Activated CD8-positive, alpha-beta T cell treated with anti-CD3 and anti-CD28 coated beads for 36 hours (primary cell): ENCODE measurements around the gene AOAH. TPM values are rescaled to one million over a fixed set of nuclear protein-coding genes. Genes with fewer than 3 reads are reported as not detected.

ENCODE experiments used
- ATAC-seq: fragments of 200-7000 bp; cut with Tn5 transposase; one replicate; pipeline ENCODE4 v1.10.0; 2021; ENCODE audit warnings: mild to moderate bottlenecking, moderate library complexity
- CTCF ChIA-PET: fragments of 350-600 bp; sonication (Branson Sonifier 250); formaldehyde crosslinking; loops from one replicate; lab custom pipeline; 2021; ENCODE audit warnings: antibody characterized with exemption; lab: Charles Lee
- POLR2A ChIA-PET: fragments of 350-600 bp; sonication (Branson Sonifier 250); formaldehyde crosslinking; loops from one replicate; lab custom pipeline; 2021; ENCODE audit warnings: antibody characterized with exemption; lab: Charles Lee
- DNase-seq: peaks from one replicate; pipeline ENCODE4 v3.0.0-alpha.2; 2020
- H3K27ac Mint-ChIP-seq: one replicate; pipeline ENCODE4 v1.8.0; 2021; ENCODE audit warnings: mild to moderate bottlenecking, mixed read lengths
- H3K27me3 Mint-ChIP-seq: one replicate; pipeline ENCODE4 v1.8.0; 2021; ENCODE audit warnings: mixed read lengths
- H3K36me3 Mint-ChIP-seq: one replicate; pipeline ENCODE4 v1.8.0; 2021; ENCODE audit warnings: low read depth, mixed read lengths
- H3K4me1 Mint-ChIP-seq: one replicate; pipeline ENCODE4 v1.8.0; 2021; ENCODE audit warnings: low read depth, mixed read lengths
- H3K4me3 Mint-ChIP-seq: one replicate; pipeline ENCODE4 v1.8.0; 2021; ENCODE audit warnings: mild to moderate bottlenecking, moderate library complexity, mixed read lengths
- H3K9me3 Mint-ChIP-seq: one replicate; pipeline ENCODE4 v1.8.0; 2021; ENCODE audit warnings: mixed read lengths
- intact Hi-C: fragments of 100-400 bp; cut with micrococcal nuclease; formaldehyde crosslinking; loops from one replicate; pipeline ENCODE4 v1.10.0; 2022
- total RNA-seq, 2 experiments: library from RNA; stranded (reverse); gene quantifications; one replicate each; pipeline ENCODE4 v1.2.3, GENCODE V29; 2021
- TF ChIP-seq, protein P1 (sequence below): fragments of 200-600 bp; IDR thresholded peaks from one replicate; pipeline ENCODE4 v1.8.0; 2022; ENCODE audit warnings: antibody characterized with exemption, mild to moderate bottlenecking

Gene AOAH
- total RNA-seq, 2 experiments from 2014 or later = 10.4 to 17.1 TPM

- H3K36me3 Mint-ChIP-seq = peaks cover 5% of the 10 kb centered on the region
- H3K27ac Mint-ChIP-seq = no peak overlapping the region
- H3K4me3 Mint-ChIP-seq = no peak overlapping the region
- peaks cover 17% of the 10 kb centered on the region for H3K4me1 Mint-ChIP-seq
- DNase-seq (no peak), ATAC-seq (peak; percentile 79)
- ChIA-PET CTCF (interaction anchor here (1.5 to 1.6 kb wide), 2 partner anchors 21 to 671 kb away, joined by 3 to 4 read pairs; no protein-coding TSS in a partner anchor), POLR2A (interaction anchor here (1.0 kb wide), 1 partner anchor 19 kb away, joined by 3 read pairs; no protein-coding TSS in a partner anchor)
- no peaks in the 10 kb centered on the region for H3K27me3 Mint-ChIP-seq
- no peaks in the 10 kb centered on the region for H3K9me3 Mint-ChIP-seq
- intact Hi-C loops = no loop called here
- TF ChIP-seq, protein P1, sequence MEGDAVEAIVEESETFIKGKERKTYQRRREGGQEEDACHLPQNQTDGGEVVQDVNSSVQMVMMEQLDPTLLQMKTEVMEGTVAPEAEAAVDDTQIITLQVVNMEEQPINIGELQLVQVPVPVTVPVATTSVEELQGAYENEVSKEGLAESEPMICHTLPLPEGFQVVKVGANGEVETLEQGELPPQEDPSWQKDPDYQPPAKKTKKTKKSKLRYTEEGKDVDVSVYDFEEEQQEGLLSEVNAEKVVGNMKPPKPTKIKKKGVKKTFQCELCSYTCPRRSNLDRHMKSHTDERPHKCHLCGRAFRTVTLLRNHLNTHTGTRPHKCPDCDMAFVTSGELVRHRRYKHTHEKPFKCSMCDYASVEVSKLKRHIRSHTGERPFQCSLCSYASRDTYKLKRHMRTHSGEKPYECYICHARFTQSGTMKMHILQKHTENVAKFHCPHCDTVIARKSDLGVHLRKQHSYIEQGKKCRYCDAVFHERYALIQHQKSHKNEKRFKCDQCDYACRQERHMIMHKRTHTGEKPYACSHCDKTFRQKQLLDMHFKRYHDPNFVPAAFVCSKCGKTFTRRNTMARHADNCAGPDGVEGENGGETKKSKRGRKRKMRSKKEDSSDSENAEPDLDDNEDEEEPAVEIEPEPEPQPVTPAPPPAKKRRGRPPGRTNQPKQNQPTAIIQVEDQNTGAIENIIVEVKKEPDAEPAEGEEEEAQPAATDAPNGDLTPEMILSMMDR = no peak
These were observed 197.3 kb downstream of the AOAH start for GRCh38 chr7:36526863-36527548.

DNA sequence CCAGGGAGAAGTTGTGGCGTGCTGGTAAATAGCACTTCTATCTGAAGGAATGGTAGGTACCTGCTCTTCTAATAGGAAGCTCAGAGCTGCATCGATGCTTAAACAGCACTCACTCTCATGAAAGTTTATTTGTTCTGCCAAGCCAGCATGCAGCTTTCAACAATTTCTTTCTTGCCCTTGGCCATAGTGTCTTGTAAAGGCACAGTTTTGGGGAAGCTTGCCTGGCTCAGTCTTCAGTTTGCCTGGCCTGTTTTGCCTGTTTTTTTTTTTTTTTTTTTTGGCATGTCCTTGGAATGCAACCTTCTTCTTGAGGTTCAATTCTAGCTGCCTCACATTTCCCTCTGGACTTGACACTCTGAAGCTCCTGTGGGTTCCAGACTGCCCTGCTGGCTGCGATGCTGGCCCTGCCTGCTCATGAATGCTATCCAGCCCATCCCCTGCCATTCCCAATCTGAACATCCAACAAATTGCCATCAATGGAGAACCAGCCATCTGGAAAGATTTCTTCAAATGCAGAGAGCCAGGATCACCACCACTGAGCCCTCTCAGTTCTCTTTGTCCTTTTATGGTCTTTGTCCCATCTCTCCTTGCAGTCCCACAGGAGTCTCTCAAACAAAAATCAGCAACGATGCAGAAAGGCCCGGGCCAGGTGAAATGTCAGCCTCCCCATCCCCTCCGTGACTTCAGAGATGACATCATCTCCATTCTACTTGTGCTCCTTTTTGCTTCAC is 200.8 kb downstream of the AOAH start:
- Mint-ChIP-seq H3K27me3 (no peaks in the 10 kb centered on the region), H3K4me3 (no peak overlapping the region), H3K36me3 (no peaks in the 10 kb centered on the region), H3K9me3 (no peaks in the 10 kb centered on the region), H3K27ac (no peak overlapping the region), H3K4me1 (peaks cover 17% of the 10 kb centered on the region)
- ATAC-seq (no peak), DNase-seq (no peak)
- intact Hi-C loops = no loop called here
- TF ChIP-seq, protein P1 = no peak
- CTCF ChIA-PET = interaction anchor here (0.7 kb wide), 1 partner anchor 411 kb away, joined by 3 read pairs; no protein-coding TSS in a partner anchor
- POLR2A ChIA-PET = no interaction called here

DNA sequence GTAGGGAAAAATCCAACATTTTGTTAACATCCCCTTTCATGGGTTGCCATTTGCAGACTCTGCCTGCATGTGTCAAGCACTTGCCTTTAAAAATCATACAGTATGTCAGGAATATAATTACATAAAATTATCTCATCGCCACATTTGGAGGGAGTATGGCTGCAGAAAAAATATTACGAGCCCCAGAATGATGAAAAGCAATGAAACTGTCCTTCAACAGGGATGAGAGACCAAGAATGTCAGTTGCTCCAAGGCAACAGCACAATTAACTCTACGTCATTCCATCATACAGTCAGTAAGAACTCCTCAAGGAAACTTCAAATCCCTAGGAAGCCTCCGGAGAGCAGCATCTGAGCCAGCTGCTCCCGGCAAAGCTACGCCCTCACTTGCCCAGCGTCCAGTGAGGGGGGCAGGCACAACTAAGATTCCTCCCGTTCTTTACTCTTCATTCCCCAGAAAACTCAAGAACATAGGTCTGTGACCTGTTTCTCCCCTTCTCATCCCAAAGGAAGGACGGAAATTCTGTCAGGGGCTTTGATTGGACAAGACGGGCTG is 201.8 kb downstream of the AOAH start:
- TF ChIP-seq, protein P1 = no peak
- Mint-ChIP-seq H3K27me3 (no peaks in the 10 kb centered on the region), H3K4me1 (peaks cover 12% of the 10 kb centered on the region), H3K36me3 (no peaks in the 10 kb centered on the region), H3K9me3 (no peaks in the 10 kb centered on the region), H3K4me3 (no peak overlapping the region), H3K27ac (no peak overlapping the region)
- no peak for ATAC-seq
- DNase-seq = no peak
- CTCF ChIA-PET = no interaction called here
- POLR2A ChIA-PET = interaction anchor here (0.8 kb wide), 1 partner anchor 353 kb away, joined by 3 read pairs; no protein-coding TSS in a partner anchor
- intact Hi-C loops = no loop called here

DNA sequence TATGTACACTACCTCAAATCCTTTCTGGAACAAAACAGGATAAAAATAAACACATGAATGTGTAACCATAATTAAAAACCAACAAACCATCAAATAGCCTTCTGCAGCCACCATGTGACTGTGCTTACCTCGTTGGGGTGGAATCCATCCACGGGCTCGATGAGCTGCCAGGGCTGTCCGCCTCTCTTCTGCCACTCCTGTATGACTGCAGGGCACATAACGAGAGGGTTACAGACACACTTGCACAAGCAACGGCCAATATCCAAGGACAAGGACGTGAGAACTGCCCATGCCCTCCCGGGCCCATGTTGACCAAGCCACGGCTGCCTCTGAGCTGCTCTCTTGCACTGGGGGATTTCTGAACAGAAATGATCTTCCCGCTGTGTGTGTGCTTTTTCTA is 202.4 kb downstream of the AOAH start:
- Mint-ChIP-seq H3K9me3 (no peaks in the 10 kb centered on the region), H3K4me3 (no peak overlapping the region), H3K27ac (no peak overlapping the region), H3K4me1 (peaks cover 9% of the 10 kb centered on the region), H3K27me3 (no peaks in the 10 kb centered on the region), H3K36me3 (no peaks in the 10 kb centered on the region)
- CTCF ChIA-PET = interaction anchor here (0.6 to 1.0 kb wide), 2 partner anchors 34 to 61 kb away, joined by 3 to 4 read pairs; no protein-coding TSS in a partner anchor
- no peak for DNase-seq
- POLR2A ChIA-PET = interaction anchor here (0.8 kb wide), 1 partner anchor 354 kb away, joined by 3 read pairs; no protein-coding TSS in a partner anchor
- TF ChIP-seq, protein P1 = no peak
- intact Hi-C loops = no loop called here
- ATAC-seq = no peak
